Measurements from ENCODE around the gene PNPLA8. TPM values are rescaled to one million over a fixed set of nuclear protein-coding genes. Genes with fewer than 3 reads are reported as not detected.

The PNPLA8 gene
- total RNA-seq, 1 experiment from 2014 or later = 19.2 TPM

DNA sequence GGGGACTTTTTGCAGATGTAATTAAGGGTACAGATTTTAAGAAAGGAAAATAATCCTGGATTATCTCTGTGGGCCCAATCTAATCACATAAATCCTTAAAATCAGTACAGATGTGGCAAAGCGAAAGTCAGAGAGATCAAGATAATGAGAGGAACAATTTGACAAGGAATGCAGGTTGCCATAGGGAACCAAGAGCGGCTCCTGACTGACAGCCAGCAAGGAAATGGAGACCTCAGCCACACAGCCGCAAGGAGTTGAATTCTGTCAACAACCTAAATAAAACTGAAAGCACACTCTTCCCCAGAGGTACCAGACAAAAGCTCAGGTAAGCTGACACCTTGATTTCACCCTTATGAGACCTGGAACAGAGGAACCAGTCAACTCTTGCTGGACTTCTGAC, 3.4 kb upstream of the PNPLA8 start:
- H3K27me3 ChIP-seq (replicated peaks; ENCODE audit: insufficient read depth, low read depth, low read length, poor library complexity) = no peaks in the 10 kb centered on the region
- DNase-seq (ENCODE audit: low spot score) = no peak
- ChIA-PET POLR2A (ENCODE audit: low non-redundant PET) (no interaction called here), CTCF (no interaction called here)
- intact Hi-C loops (cut with micrococcal nuclease; ENCODE audit: unreplicated experiment) = no loop called here
- H3K27ac ChIP-seq (ENCODE audit: low read depth, low read length, poor library complexity, severe bottlenecking) = no peak overlapping the region
- H3K9me3 ChIP-seq (ENCODE audit: low read depth, low read length, poor library complexity, severe bottlenecking) = no peaks in the 10 kb centered on the region
- TF ChIP-seq, protein P1, sequence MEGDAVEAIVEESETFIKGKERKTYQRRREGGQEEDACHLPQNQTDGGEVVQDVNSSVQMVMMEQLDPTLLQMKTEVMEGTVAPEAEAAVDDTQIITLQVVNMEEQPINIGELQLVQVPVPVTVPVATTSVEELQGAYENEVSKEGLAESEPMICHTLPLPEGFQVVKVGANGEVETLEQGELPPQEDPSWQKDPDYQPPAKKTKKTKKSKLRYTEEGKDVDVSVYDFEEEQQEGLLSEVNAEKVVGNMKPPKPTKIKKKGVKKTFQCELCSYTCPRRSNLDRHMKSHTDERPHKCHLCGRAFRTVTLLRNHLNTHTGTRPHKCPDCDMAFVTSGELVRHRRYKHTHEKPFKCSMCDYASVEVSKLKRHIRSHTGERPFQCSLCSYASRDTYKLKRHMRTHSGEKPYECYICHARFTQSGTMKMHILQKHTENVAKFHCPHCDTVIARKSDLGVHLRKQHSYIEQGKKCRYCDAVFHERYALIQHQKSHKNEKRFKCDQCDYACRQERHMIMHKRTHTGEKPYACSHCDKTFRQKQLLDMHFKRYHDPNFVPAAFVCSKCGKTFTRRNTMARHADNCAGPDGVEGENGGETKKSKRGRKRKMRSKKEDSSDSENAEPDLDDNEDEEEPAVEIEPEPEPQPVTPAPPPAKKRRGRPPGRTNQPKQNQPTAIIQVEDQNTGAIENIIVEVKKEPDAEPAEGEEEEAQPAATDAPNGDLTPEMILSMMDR (conservative IDR thresholded peaks at IDR 0.05; ENCODE audit: low read depth, low read length) = no peak
- no peak for TF ChIP-seq EZH2 (IDR thresholded peaks at IDR 0.05; ENCODE audit: borderline replicate concordance, low read depth, low read length, poor library complexity, severe bottlenecking)
- BruUV-seq (replicated peaks) = no TSS peak
- peaks cover 7% of the 10 kb centered on the region for H3K4me1 ChIP-seq (ENCODE audit: insufficient read depth, low read length, poor library complexity, severe bottlenecking)
- H3K4me3 ChIP-seq (ENCODE audit: low read depth, low read length, poor library complexity, severe bottlenecking) = no peak overlapping the region
- H3K36me3 ChIP-seq (ENCODE audit: insufficient read depth, low read length, poor library complexity, severe bottlenecking) = no peaks in the 10 kb centered on the region

DNA sequence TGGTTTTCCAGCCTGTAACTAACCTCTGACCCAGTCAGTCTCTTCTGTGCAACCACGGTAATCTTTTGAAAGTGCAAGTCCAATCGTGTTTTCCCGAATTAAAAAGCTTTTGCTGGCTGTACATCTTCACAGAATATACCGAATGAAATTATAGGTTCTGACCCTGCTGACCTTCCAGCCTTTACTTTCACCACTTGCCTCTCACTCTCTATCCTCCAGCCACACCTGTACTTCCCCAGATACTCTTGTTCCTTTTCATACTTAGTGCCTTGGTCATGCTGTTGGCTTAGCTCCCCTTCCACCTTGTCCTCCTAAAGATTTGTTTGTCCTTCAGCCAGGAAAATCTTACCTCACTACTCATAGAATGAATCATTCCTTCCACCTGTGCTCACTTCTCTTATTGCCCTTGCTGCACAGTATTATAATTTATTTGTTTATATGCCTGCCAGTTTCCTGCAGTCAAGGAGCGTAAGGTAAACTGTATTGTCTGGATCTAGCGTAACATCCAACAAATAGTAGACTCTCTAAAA, 2.3 kb upstream of the PNPLA8 start:
- no peaks in the 10 kb centered on the region for H3K27me3 ChIP-seq (replicated peaks; ENCODE audit: insufficient read depth, low read depth, low read length, poor library complexity)
- no peak overlapping the region for H3K27ac ChIP-seq (ENCODE audit: low read depth, low read length, poor library complexity, severe bottlenecking)
- DNase-seq (ENCODE audit: low spot score) = no peak
- peaks cover 13% of the 10 kb centered on the region for H3K4me1 ChIP-seq (ENCODE audit: insufficient read depth, low read length, poor library complexity, severe bottlenecking)
- no TSS peak for BruUV-seq (replicated peaks)
- ChIA-PET POLR2A (ENCODE audit: low non-redundant PET) (no interaction called here), CTCF (no interaction called here)
- H3K4me3 ChIP-seq (ENCODE audit: low read depth, low read length, poor library complexity, severe bottlenecking) = no peak overlapping the region
- intact Hi-C loops (cut with micrococcal nuclease; ENCODE audit: unreplicated experiment) = no loop called here
- H3K36me3 ChIP-seq (ENCODE audit: insufficient read depth, low read length, poor library complexity, severe bottlenecking) = no peaks in the 10 kb centered on the region
- no peaks in the 10 kb centered on the region for H3K9me3 ChIP-seq (ENCODE audit: low read depth, low read length, poor library complexity, severe bottlenecking)
- TF ChIP-seq, protein P1 (conservative IDR thresholded peaks at IDR 0.05; ENCODE audit: low read depth, low read length) = no peak
- TF ChIP-seq EZH2 (IDR thresholded peaks at IDR 0.05; ENCODE audit: borderline replicate concordance, low read depth, low read length, poor library complexity, severe bottlenecking) = no peak

DNA sequence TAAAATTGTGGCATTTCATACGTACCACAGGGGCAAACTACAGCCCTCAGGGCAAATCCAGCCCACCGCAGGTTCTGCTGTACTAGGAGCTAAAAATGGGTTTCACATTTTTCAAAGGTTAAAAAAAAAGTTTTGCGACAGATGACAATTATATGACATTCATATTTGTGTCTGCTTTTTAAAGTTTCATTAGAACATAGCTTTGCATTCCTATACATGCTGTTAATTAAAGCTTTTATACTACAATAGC, 758 bp upstream of the PNPLA8 start:
- no peak for DNase-seq (ENCODE audit: low spot score)
- intact Hi-C loops (cut with micrococcal nuclease; ENCODE audit: unreplicated experiment) = loop anchor here (2.0 kb wide), 1 partner anchor 42 kb away; the partner anchor contains the start of genes DNAJB9 and THAP5
- Histone ChIP-seq H3K36me3 (ENCODE audit: insufficient read depth, low read length, poor library complexity, severe bottlenecking) (no peaks in the 10 kb centered on the region), H3K9me3 (ENCODE audit: low read depth, low read length, poor library complexity, severe bottlenecking) (no peaks in the 10 kb centered on the region), H3K4me1 (ENCODE audit: insufficient read depth, low read length, poor library complexity, severe bottlenecking) (peaks cover 13% of the 10 kb centered on the region), H3K27me3 (replicated peaks; ENCODE audit: insufficient read depth, low read depth, low read length, poor library complexity) (no peaks in the 10 kb centered on the region), H3K4me3 (ENCODE audit: low read depth, low read length, poor library complexity, severe bottlenecking) (peak overlapping the region; percentile 82), H3K27ac (ENCODE audit: low read depth, low read length, poor library complexity, severe bottlenecking) (peak overlapping the region; percentile 94)
- ChIA-PET POLR2A (ENCODE audit: low non-redundant PET) (no interaction called here), CTCF (no interaction called here)
- TF ChIP-seq, protein P1 (conservative IDR thresholded peaks at IDR 0.05; ENCODE audit: low read depth, low read length) = no peak
- TF ChIP-seq EZH2 (IDR thresholded peaks at IDR 0.05; ENCODE audit: borderline replicate concordance, low read depth, low read length, poor library complexity, severe bottlenecking) = no peak
- BruUV-seq (replicated peaks) = TSS peak; percentile 99

Data from A673 (cell line).